ENCODE results near the gene LIMS1. TPM values are rescaled to one million over a fixed set of nuclear protein-coding genes. Genes with fewer than 3 reads are reported as not detected.
"Not testable (repeated sequence)": the region's sequence is repeated elsewhere in the genome, so short reads cannot be mapped to it uniquely, and the experiment has no call there.

Gene LIMS1
- total and polyA plus RNA-seq, 2 of the 13 experiments (the other 11 are each of a cell fraction or from before 2014, with no cell fraction given) = 38.3 to 49.6 TPM

- 0 out of 2 replicates have a peak, but pooled peaks have one; percentile 21 for TF ChIP-seq FOSL1 (CRISPR knock-in tag; IDR thresholded peaks at IDR 0.05; ENCODE audit: borderline replicate concordance)
- TF ChIP-seq MAFF (IDR thresholded peaks at IDR 0.05; ENCODE audit: low read depth, low read length) = peak; percentile 98
- TF ChIP-seq SKI (IDR thresholded peaks at IDR 0.05; ENCODE audit: partially characterized antibody) = peak; percentile 47
- 0 out of 2 replicates have a peak, but pooled peaks have one; percentile 27 for TF ChIP-seq NFE2 (CRISPR knock-in tag; IDR thresholded peaks at IDR 0.05)
- no peak for TF ChIP-seq SNAPC2 (CRISPR knock-in tag; IDR thresholded peaks at IDR 0.05)
- 0 out of 2 replicates have a peak, but pooled peaks have one; percentile 19 for TF ChIP-seq ATF7 (IDR thresholded peaks at IDR 0.05)
- no peak for TF ChIP-seq ATF7 (CRISPR knock-in tag; IDR thresholded peaks at IDR 0.05)
- peak in 1 of 2 experiments; percentile 43; a peak in 1 of 4 replicates for TF ChIP-seq ATF4 (CRISPR knock-in tag; IDR thresholded peaks at IDR 0.05)
- no peak for TF ChIP-seq CREB1 (IDR thresholded peaks at IDR 0.05)
- TF ChIP-seq CREB1 (CRISPR knock-in tag; IDR thresholded peaks at IDR 0.05) = 0 out of 2 replicates have a peak, but pooled peaks have one; percentile 18
- TF ChIP-seq ZNF350 (CRISPR knock-in tag; IDR thresholded peaks at IDR 0.05; ENCODE audit: borderline replicate concordance, low read depth) = no peak
- TF ChIP-seq HNRNPL (IDR thresholded peaks at IDR 0.05; ENCODE audit: low read depth, low read length) = no peak
- TF ChIP-seq MAFK (conservative IDR thresholded peaks at IDR 0.05 in 1 of 2, IDR thresholded peaks at IDR 0.05 in 1 of 2; ENCODE audit: low read length in 2 of 2) = peak; percentile 98
- peak; percentile 47; the same call in 1 of the 2 replicates for TF ChIP-seq JUND (CRISPR knock-in tag; IDR thresholded peaks at IDR 0.05)
- TF ChIP-seq TEAD3 (CRISPR knock-in tag; optimal IDR thresholded peaks at IDR 0.05; ENCODE audit: borderline replicate concordance) = peak; percentile 42
- TF ChIP-seq CEBPB (IDR thresholded peaks at IDR 0.05; ENCODE audit: borderline replicate concordance, low read depth, low read length) = peak; percentile 69
- peak; percentile 40; the same call in 1 of the 2 replicates for TF ChIP-seq ARID5B (CRISPR knock-in tag; IDR thresholded peaks at IDR 0.05)
- no peak for TF ChIP-seq KAT2B (IDR thresholded peaks at IDR 0.05; ENCODE audit: borderline replicate concordance, low read depth, low read length)
Observed at GRCh38 chr2:108492364-108492763, 41.9 kb upstream of the LIMS1 start (continued).

GRCh38 chr2:108496167-108496566 is 38.1 kb upstream of the LIMS1 start:
- intact Hi-C loops (cut with micrococcal nuclease; ENCODE audit: unreplicated experiment); H3K27ac ChIP-seq (ENCODE audit: extremely low read length, insufficient read depth, low read length); DNase-seq (ENCODE audit: low spot score); H2AFZ ChIP-seq (ENCODE audit: low read length); H3K9me3 ChIP-seq (ENCODE audit: low read length); FAIRE-seq; in situ Hi-C loops (cut with HindIII; ENCODE audit: extremely low pct_ligation_motif_present, low pct_unique_long_range_greater_than_20kb); H3K4me3 ChIP-seq (replicated peaks in 1 of 3; ENCODE audit: insufficient read depth in 1 of 3, low read depth in 2 of 3, low read length in 3 of 3); BruUV-seq (replicated peaks); H3K79me2 ChIP-seq (ENCODE audit: insufficient read depth, low read length); ATAC-seq; H3K4me2 ChIP-seq (ENCODE audit: low read depth, low read length); H4K20me1 ChIP-seq (ENCODE audit: insufficient read depth, low read length); CTCF ChIA-PET (ENCODE audit: low intra/inter-chr PET ratio, low total read pairs); POLR2A ChIA-PET; H3K27me3 ChIP-seq (ENCODE audit: control insufficient read depth in 1 of 2, insufficient read depth in 2 of 2, low read length in 2 of 2); H3K9ac ChIP-seq (ENCODE audit: insufficient read depth, low read depth, low read length): not testable (repeated sequence)
- whole genome bisulfite sequencing (ENCODE audit: low lambda C conversion rate) = 100% methylated on average over 2 of the region's 3 CpGs
- peaks cover 7 to 37% of the 10 kb centered on the region in 2 experiments for H3K36me3 ChIP-seq (replicated peaks in 1 of 2; ENCODE audit: control insufficient read depth in 1 of 2, insufficient read depth in 2 of 2, low read length in 2 of 2)
- H3K4me1 ChIP-seq (ENCODE audit: insufficient read depth, low read length) = peaks cover 27% of the 10 kb centered on the region
